ENCODE results near the gene SAMD4B. TPM values are rescaled to one million over a fixed set of nuclear protein-coding genes. Genes with fewer than 3 reads are reported as not detected.

SAMD4B gene
- total and polyA plus RNA-seq, 9 of the 15 experiments (the other 6 are each of a cell fraction or from before 2014, with no cell fraction given), result 3.4 to 90.5 (median 38.0) TPM

DNA sequence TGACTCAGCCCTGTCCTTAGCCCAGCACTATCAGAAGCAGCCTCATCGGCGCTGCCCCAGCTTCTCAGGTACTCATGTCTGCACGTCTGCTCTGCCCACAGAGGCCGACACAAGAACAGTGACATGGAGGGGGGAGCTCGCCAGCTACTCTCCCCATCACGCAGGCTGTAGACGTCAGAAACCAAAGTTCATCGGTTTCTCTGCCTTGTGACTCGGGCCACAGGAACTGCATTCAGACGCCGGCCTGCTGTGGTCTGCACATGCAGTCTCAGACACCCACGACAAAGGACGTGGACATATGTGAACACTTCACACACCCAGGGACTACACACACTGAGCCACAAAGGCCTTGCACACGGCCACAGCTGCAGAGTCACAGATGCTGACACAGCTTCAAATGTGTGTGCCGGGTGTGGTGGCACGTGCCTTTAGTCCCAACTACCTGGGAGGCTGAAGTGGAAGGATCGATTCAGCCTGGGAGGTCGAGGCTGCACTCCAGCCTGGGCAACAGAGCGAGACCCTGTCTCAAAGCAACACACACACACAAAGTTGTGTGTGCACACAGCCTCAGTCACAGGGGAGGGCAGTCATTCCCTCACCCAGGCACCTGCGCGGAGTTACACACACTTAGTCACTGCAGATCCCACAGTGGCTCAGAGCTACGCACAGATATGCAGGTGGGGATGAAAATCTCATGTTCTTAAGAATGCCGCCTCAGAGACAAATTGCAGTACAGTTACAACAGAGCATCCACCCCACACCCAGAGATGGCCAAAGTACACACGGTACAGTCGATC, 59.5 kb downstream of the SAMD4B start (continued):
- 0 out of 2 replicates have a peak, but pooled peaks have one; percentile 0 for TF ChIP-seq MYNN (IDR thresholded peaks at IDR 0.05)
- no peak for TF ChIP-seq MYNN (CRISPR knock-in tag; IDR thresholded peaks at IDR 0.05)
- TF ChIP-seq, protein P1, sequence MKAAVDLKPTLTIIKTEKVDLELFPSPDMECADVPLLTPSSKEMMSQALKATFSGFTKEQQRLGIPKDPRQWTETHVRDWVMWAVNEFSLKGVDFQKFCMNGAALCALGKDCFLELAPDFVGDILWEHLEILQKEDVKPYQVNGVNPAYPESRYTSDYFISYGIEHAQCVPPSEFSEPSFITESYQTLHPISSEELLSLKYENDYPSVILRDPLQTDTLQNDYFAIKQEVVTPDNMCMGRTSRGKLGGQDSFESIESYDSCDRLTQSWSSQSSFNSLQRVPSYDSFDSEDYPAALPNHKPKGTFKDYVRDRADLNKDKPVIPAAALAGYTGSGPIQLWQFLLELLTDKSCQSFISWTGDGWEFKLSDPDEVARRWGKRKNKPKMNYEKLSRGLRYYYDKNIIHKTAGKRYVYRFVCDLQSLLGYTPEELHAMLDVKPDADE (conservative IDR thresholded peaks at IDR 0.05; ENCODE audit: control insufficient read depth, low read depth, low read length), result no peak
- peak; percentile 50; the same call in 1 of the 2 replicates for TF ChIP-seq KAT7 (CRISPR knock-in tag; IDR thresholded peaks at IDR 0.05; ENCODE audit: borderline replicate concordance)
- no peak for TF ChIP-seq ZNF431 (CRISPR knock-in tag; IDR thresholded peaks at IDR 0.05)
- 0 out of 2 replicates have a peak, but pooled peaks have one; percentile 46 for TF ChIP-seq BACH1 (tag; IDR thresholded peaks at IDR 0.05)
- TF ChIP-seq, protein P2, sequence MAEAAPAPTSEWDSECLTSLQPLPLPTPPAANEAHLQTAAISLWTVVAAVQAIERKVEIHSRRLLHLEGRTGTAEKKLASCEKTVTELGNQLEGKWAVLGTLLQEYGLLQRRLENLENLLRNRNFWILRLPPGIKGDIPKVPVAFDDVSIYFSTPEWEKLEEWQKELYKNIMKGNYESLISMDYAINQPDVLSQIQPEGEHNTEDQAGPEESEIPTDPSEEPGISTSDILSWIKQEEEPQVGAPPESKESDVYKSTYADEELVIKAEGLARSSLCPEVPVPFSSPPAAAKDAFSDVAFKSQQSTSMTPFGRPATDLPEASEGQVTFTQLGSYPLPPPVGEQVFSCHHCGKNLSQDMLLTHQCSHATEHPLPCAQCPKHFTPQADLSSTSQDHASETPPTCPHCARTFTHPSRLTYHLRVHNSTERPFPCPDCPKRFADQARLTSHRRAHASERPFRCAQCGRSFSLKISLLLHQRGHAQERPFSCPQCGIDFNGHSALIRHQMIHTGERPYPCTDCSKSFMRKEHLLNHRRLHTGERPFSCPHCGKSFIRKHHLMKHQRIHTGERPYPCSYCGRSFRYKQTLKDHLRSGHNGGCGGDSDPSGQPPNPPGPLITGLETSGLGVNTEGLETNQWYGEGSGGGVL (CRISPR knock-in tag; IDR thresholded peaks at IDR 0.05), result no peak
- no peak for TF ChIP-seq PRMT5 (CRISPR knock-in tag; IDR thresholded peaks at IDR 0.05)
- TF ChIP-seq SMARCC2 (IDR thresholded peaks at IDR 0.05; ENCODE audit: low read depth), result no peak
- no peak for TF ChIP-seq ZNF436 (CRISPR knock-in tag; IDR thresholded peaks at IDR 0.05)
- peak; percentile 68 for TF ChIP-seq CEBPG (CRISPR knock-in tag; IDR thresholded peaks at IDR 0.05)
- TF ChIP-seq CEBPG (tag; conservative IDR thresholded peaks at IDR 0.05 in 1 of 2, IDR thresholded peaks at IDR 0.05 in 1 of 2), result no peak
- TF ChIP-seq FOXJ2 (tag; IDR thresholded peaks at IDR 0.05), result 0 out of 2 replicates have a peak, but pooled peaks have one; percentile 55
- TF ChIP-seq, protein P3, sequence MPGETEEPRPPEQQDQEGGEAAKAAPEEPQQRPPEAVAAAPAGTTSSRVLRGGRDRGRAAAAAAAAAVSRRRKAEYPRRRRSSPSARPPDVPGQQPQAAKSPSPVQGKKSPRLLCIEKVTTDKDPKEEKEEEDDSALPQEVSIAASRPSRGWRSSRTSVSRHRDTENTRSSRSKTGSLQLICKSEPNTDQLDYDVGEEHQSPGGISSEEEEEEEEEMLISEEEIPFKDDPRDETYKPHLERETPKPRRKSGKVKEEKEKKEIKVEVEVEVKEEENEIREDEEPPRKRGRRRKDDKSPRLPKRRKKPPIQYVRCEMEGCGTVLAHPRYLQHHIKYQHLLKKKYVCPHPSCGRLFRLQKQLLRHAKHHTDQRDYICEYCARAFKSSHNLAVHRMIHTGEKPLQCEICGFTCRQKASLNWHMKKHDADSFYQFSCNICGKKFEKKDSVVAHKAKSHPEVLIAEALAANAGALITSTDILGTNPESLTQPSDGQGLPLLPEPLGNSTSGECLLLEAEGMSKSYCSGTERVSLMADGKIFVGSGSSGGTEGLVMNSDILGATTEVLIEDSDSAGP (CRISPR knock-in tag; IDR thresholded peaks at IDR 0.05), result peak; percentile 59; the same call in 1 of the 2 replicates
- TF ChIP-seq, protein P4, sequence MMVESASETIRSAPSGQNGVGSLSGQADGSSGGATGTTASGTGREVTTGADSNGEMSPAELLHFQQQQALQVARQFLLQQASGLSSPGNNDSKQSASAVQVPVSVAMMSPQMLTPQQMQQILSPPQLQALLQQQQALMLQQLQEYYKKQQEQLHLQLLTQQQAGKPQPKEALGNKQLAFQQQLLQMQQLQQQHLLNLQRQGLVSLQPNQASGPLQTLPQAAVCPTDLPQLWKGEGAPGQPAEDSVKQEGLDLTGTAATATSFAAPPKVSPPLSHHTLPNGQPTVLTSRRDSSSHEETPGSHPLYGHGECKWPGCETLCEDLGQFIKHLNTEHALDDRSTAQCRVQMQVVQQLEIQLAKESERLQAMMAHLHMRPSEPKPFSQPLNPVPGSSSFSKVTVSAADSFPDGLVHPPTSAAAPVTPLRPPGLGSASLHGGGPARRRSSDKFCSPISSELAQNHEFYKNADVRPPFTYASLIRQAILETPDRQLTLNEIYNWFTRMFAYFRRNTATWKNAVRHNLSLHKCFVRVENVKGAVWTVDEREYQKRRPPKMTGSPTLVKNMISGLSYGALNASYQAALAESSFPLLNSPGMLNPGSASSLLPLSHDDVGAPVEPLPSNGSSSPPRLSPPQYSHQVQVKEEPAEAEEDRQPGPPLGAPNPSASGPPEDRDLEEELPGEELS (CRISPR knock-in tag; IDR thresholded peaks at IDR 0.05; ENCODE audit: borderline replicate concordance), result peak; percentile 63; the same call in 1 of the 2 replicates
- peak; percentile 75 for TF ChIP-seq ZBTB17 (CRISPR knock-in tag; IDR thresholded peaks at IDR 0.05)
- TF ChIP-seq RBM15 (IDR thresholded peaks at IDR 0.05; ENCODE audit: insufficient read depth, low read length), result no peak
- TF ChIP-seq NFRKB (IDR thresholded peaks at IDR 0.05; ENCODE audit: low read depth), result no peak
- TF ChIP-seq CC2D1A (IDR thresholded peaks at IDR 0.05), result no peak; the same call in 1 of the 2 replicates
- no peak for TF ChIP-seq NR1H2 (CRISPR knock-in tag; IDR thresholded peaks at IDR 0.05)
- peak; percentile 15 for TF ChIP-seq NEUROD1 (IDR thresholded peaks at IDR 0.05; ENCODE audit: borderline replicate concordance, low read depth, low read length, partially characterized antibody)
- TF ChIP-seq ZKSCAN8 (CRISPR knock-in tag; IDR thresholded peaks at IDR 0.05), result peak; percentile 83

Data from K562 (cell line).